Osteocyte (in vitro differentiated cells): ENCODE measurements around the gene CRYGN. TPM values are rescaled to one million over a fixed set of nuclear protein-coding genes. Genes with fewer than 3 reads are reported as not detected.

Source experiments
- DNase-seq: peaks from one replicate; pipeline ENCODE4 v3.0.0; 2021; ENCODE audit warnings: mixed read lengths; ENCODE audit not compliant: unreplicated experiment; ENCODE audit errors: extremely low spot score
- H3K27ac Mint-ChIP-seq: one replicate; pipeline ENCODE4 v1.8.0; 2021; ENCODE audit warnings: mild to moderate bottlenecking, mixed read lengths; ENCODE audit not compliant: unreplicated experiment
- H3K27me3 Mint-ChIP-seq: one replicate; pipeline ENCODE4 v1.8.0; 2021; ENCODE audit warnings: mixed read lengths; ENCODE audit not compliant: unreplicated experiment
- H3K36me3 Mint-ChIP-seq: one replicate; pipeline ENCODE4 v1.8.0; 2021; ENCODE audit warnings: mixed read lengths; ENCODE audit not compliant: unreplicated experiment
- H3K4me1 Mint-ChIP-seq: one replicate; pipeline ENCODE4 v1.8.0; 2021; ENCODE audit warnings: mixed read lengths; ENCODE audit not compliant: unreplicated experiment
- H3K4me3 Mint-ChIP-seq: one replicate; pipeline ENCODE4 v1.8.0; 2021; ENCODE audit warnings: mild to moderate bottlenecking, moderate library complexity, mixed read lengths; ENCODE audit not compliant: unreplicated experiment
- H3K9me3 Mint-ChIP-seq: one replicate; pipeline ENCODE4 v1.8.0; 2021; ENCODE audit warnings: mixed read lengths; ENCODE audit not compliant: unreplicated experiment
- CTCF ChIP-seq: fragments of 200-600 bp; sonication (generic); IDR thresholded peaks from 2 replicates; pipeline ENCODE4 v1.5.0; 2021; ENCODE audit warnings: antibody characterized with exemption, mild to moderate bottlenecking, moderate library complexity
- total RNA-seq: library from RNA; stranded (reverse); gene quantifications from 2 replicates; pipeline ENCODE4 v1.2.1, GENCODE V29; 2021

CRYGN gene
- total RNA-seq, 1 donor from 2014 or later = not detected

- H3K4me1 Mint-ChIP-seq = peaks cover 10% of the 10 kb centered on the region
- peaks cover 76% of the 10 kb centered on the region for H3K27me3 Mint-ChIP-seq
- no peak for TF ChIP-seq CTCF
- H3K4me3 Mint-ChIP-seq = no peak overlapping the region
- H3K36me3 Mint-ChIP-seq = no peaks in the 10 kb centered on the region
- H3K9me3 Mint-ChIP-seq = no peaks in the 10 kb centered on the region
- no peak for DNase-seq
- H3K27ac Mint-ChIP-seq = no peak overlapping the region
These were observed 27.6 kb downstream of the CRYGN start for GRCh38 chr7:151412318-151412717.

GRCh38 chr7:151411551-151411950 lies 28.4 kb downstream of the CRYGN start:
- H3K27ac Mint-ChIP-seq = no peak overlapping the region
- no peaks in the 10 kb centered on the region for H3K9me3 Mint-ChIP-seq
- no peak for TF ChIP-seq CTCF
- H3K4me3 Mint-ChIP-seq = no peak overlapping the region
- no peaks in the 10 kb centered on the region for H3K36me3 Mint-ChIP-seq
- H3K4me1 Mint-ChIP-seq = peaks cover 10% of the 10 kb centered on the region
- H3K27me3 Mint-ChIP-seq = peaks cover 72% of the 10 kb centered on the region
- no peak for DNase-seq

- TF ChIP-seq CTCF = no peak
- no peaks in the 10 kb centered on the region for H3K36me3 Mint-ChIP-seq
- H3K4me1 Mint-ChIP-seq = peaks cover 10% of the 10 kb centered on the region
- no peaks in the 10 kb centered on the region for H3K9me3 Mint-ChIP-seq
- H3K27me3 Mint-ChIP-seq = peaks cover 67% of the 10 kb centered on the region
- no peak overlapping the region for H3K27ac Mint-ChIP-seq
- peak overlapping the region; percentile 63 for H3K4me3 Mint-ChIP-seq
- DNase-seq = no peak
These were observed 29.2 kb downstream of the CRYGN start for GRCh38 chr7:151410405-151411390.

GRCh38 chr7:151409667-151410404 lies 30.1 kb downstream of the CRYGN start, which contains the start of gene WDR86:
Gene WDR86, minus strand, starts transcription at chr7:151410038. Its CDS starts 449 bp downstream, at chr7:151409589.
- Mint-ChIP-seq H3K27ac (no peak within 1 kb of the TSS), H3K4me1 (peaks cover 11% of the 10 kb centered on the region), H3K36me3 (no peaks in the 10 kb centered on the region), H3K4me3 (peak within 1 kb of the TSS; percentile 63), H3K9me3 (no peaks in the 10 kb centered on the region), H3K27me3 (peaks cover 62% of the 10 kb centered on the region)
- no peak for DNase-seq
- TF ChIP-seq CTCF = no peak
